Occipital lobe (tissue), 2 donors: ENCODE data around the gene FAM174C. TPM values are rescaled to one million over a fixed set of nuclear protein-coding genes. Genes with fewer than 3 reads are reported as not detected.
"Not testable (repeated sequence)": the region's sequence is repeated elsewhere in the genome, so short reads cannot be mapped to it uniquely, and the experiment has no call there.

Experiments
- DNase-seq: peaks from one replicate; lab custom pipeline; 2025; lab: John Stamatoyannopoulos, UW
- total RNA-seq: library from RNA; depleted of rRNA; stranded (reverse); fragments of >200 nt; gene quantifications from one replicate; pipeline ENCODE4 v1.2.3, GENCODE V29; 2014

FAM174C gene
- total RNA-seq, 1 donor from 2014 or later: 6.7 TPM

DNA sequence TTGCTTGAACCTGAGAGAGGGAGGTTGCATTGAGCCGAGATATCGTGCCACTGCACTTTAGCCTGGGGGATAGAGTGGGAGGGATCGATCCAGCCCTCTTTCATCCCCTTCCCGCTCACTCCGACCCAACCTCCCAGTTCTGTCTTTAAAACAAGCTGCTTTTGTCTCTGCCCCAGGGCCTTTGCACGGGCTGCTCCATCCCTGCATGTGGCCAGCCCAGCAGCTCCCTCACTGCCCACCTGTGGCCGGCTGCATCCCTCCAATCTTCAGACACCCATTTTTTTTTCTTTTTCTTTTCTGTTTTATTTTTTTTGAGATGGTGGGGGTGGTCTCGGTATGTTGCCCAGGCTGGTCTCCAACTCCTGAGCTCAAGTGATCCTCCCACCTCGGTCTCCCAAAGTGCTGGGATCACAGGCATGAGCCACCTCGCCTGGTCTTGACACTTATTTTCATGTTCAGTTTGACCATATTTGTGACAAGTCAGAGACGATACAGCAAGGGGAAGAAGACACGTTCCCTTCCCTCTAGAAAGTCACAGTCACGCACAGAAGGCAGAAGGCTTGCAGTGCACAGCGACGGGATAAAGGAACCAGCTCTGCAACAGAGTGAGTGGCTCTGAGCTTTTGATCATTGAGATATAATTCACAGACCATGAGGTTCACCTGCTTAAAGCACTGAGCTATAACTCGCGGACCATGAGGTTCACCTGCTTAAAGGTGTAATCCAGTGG, 42.1 kb downstream of the FAM174C start:
- DNase-seq: no peak

DNA sequence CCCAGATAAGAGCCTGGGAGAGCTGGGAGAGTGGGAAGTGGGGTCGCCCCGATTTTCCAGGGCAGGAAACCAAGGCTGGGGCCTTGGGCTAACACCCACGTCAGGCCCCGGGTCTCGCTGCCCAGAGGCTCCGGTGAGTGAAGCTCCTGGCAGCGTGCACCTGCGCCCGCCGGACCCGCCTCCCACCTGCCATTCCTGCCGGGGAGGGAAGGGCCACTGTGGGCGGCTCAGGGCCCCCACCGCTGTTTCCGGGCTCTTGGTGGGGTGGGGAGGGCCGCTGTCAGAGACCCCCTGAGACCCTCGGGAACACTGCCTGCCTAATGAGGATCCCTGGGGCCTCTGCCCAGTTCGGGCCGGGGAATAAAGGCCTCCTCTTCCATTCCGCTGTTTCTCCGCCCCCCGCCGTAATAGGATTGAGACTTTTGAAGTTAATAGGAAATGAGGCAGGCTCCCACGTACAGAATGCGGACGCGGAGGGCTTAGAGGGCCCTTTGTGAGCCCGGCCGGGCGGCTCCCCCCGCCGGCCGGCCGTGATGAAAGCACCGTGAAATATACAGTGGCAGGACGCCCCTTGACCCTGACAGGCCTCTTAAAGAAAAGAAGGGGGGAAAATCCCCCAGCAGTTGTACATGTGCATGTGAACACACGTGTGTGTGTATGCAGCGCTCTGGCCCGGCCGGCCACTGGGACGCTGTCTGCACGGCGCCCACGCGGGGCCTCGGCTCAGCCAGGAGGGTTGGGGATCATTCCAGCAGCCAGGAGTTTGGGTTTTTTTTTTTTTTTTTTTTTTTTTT, 43.5 kb downstream of the FAM174C start:
- no peak for DNase-seq

DNA sequence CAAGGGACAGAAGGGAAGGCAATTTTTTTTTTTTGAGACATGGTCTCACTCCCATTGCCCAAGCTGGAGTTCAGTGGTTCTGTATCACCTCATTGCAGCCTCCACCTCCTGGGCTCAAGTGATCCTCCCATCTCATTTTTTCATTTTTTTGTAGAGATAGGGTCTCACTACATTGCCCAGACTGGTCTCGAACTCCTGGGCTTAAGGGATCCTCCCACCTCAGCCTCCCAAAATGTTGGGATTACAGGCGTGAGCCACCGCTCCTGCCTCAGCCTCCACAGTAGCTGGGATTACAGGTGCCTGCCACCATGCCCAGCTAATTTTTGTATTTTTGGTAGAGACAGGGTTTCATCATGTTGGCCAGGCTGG, 44.9 kb downstream of the FAM174C start:
- DNase-seq: not testable (repeated sequence)

DNA sequence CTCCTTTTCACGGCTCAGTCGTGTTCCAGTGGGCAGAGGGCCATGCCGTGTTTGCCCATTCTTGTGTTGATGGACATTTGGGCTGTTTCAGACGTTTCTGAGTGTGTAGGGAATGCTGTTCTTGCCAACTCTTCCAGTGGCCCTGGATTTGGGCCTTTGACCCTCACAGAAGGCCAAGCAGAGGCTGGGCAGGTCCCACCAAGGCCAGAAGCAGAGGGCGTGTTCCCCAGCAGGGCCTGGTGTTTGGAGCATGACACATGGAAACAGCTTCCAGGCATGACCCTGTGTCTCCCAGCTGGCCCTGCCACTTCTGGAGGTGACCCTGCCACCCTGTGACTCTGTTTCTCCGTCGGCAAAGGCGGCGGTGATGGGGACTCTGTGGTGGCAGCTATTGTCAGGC, 46.2 kb downstream of the FAM174C start:
- no peak for DNase-seq

DNA sequence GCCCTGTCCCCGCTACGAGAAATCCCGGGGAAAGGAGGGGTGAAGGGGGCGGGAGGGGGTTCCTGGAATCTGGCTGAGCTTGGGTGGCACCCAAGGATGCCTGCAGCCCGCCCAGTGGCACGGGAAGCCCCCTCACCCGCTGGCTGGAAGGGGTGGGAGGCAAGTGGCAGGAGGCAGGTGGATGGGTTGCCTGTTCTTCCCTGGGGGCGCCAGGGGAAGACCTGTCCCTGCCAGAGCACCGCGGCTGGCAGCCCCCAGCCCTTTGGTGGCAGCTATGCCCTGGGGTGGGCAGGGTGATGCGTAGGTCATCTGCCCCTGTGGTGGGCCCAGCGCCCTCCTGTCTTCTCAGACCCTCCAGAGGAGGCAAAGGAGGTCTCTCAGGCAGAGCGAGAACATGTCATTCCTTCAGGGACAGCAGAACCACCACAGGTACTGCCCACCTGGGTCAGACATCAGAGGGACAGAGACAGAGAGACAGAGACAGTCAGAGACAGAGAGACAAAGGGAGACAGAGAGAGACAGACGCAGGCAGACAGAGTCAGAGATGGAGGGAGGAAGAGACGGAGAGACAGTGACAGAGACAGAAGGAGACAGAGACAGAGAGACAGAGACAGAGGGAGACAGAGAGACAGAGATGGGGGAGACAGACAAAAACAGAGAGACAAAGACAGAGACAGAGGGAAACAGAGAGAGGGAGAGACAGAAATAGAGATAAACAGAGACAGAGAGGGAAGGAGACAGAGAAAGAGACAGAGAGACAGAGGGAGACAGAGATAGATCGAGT, 47.1 kb downstream of the FAM174C start:
- DNase-seq: no peak

DNA sequence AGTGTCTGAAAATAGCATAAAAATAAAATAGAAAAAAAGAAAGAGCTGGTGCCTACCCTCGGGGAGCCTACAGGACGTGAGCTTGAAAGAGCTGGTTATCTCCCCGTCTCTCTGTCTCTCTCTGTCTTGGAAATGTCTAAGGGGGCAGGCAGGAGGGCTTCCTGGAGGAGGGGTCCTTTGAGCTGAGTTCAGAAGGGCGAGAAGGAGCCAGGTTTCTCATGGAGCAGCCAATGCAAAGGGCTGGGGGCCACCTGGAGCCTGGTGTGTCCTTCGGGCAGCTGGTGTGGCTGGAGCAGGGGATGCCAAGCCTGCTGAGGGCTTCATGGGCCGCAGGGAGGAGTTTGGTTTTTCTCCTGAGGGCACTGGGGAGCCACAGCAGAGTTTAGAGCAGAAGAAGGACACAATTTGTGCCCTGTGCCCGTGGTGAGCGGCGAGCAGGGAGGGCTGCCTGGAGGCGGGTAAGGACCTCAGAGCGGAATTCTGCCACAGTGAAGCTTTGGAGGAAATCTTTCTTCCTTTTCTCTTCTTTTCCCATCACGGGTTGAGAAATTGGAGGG, 49.0 kb downstream of the FAM174C start:
- no peak for DNase-seq

DNA sequence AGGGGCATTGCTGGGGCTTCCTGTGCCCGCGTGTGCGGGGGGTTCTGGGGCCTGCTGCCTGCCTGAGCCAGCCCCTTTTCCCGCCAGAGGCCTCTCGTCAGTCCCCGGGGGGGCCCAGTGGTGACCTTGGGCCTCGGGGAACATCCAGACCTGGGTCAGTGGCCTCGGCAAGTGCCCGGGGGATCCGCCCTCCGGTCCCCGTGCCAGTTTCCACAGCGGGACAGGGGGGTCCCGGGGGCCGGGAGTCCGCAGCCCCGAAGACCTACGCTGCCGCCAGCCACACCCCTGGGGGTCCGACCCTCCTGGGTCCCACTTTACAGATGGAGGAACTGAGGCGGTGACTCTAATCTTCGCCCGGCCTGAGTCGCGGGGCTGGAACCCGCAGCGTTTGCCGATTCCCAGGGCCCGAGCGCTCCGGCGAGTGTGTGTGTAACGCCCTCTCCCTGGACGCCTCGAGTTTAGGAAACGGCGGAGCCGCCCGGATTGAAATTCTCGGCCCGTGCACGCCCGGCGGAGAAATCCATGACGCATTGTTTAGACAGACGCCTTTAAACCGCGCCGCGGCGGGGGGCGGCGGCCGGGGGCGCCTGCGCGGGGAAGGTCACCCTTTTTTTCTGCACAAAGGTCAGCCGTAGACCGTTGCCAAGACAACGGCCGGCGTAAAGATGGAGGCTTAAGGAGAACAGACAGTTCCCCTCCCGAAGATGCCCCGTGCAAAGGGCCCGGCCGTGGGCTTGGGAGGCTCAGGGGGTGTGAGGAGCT, 49.7 kb downstream of the FAM174C start:
- no peak for DNase-seq

DNA sequence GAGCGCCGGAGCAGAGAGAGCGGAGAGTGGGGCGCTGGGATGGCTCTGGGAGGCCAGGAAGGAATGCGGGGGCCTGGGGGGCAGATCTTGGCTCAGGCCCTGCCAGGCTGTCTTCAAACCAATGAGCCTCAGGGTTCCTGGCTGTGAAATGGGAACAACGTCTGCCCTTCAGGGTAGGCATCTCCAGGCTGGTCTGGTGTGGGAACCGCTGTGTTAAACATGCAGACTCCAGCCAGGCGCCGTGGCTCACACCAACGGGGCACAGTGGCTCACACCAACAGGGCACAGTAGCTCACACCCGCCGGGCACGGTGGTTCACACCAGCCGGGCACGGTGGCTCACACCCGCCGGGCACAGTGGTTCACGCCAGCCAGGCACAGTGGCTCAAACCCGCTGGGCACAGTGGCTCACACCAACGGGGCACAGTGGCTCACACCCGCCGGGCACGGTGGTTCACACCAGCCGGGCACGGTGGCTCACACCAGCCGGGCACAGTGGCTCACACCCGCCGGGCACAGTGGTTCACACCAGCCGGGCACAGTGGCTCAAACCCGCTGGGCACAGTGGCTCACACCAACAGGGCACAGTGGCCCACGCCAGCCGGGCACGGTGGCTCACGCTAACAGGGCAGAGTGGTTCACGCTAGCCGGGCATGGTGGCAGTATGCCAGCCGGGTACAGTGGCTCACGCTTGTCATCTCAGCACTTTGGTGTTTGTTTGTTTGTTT, 50.4 kb downstream of the FAM174C start:
- no peak for DNase-seq

DNA sequence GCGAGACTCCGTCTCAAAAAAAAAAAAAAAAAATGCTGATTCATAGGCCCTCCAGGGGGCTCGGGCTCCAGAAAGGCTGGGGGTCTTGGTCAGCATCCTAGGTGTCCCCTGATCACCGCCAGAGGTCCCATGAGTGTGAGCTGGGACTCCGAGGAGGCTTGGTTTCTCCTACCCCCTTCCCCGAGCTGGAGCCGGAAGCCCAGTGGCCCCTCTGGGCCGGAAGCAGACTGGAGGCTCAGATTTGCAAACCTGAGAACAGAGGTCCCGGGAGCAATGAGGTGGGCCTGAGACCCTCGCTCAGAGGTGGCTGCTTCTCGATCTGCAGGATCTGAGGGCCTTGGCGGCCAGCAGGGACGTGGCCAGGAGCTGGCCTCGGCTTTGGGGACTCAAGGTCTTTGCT, 51.8 kb downstream of the FAM174C start:
- DNase-seq: no peak

Other genes with a start within 250 kb of the FAM174C start
- 9.5 TPM for gene CNN2, start 248.9 kb upstream of the FAM174C start, total RNA-seq
- gene ABCA7, start 235.4 kb upstream of the FAM174C start, total RNA-seq: 0.78 TPM
- gene ARHGAP45, start 208.4 kb upstream of the FAM174C start, total RNA-seq: 1.7 TPM
- 31.8 TPM for gene POLR2E, start 180.2 kb upstream of the FAM174C start, total RNA-seq
- 83.8 TPM for gene GPX4, start 171.5 kb upstream of the FAM174C start, total RNA-seq
- 4.2 TPM for gene SBNO2, start 101.3 kb upstream of the FAM174C start, total RNA-seq
- 49.0 TPM for gene STK11, start 69.8 kb upstream of the FAM174C start, total RNA-seq
- gene CBARP, start 37.5 kb upstream of the FAM174C start, total RNA-seq: 6.6 TPM
- gene ATP5F1D, start 33.8 kb upstream of the FAM174C start, total RNA-seq: 11.9 TPM
- 15.3 TPM for gene MIDN, start 26.9 kb upstream of the FAM174C start, total RNA-seq
- 598 TPM for gene CIRBP, start 6.2 kb upstream of the FAM174C start, total RNA-seq
- gene EFNA2, start 10.3 kb downstream of the FAM174C start, total RNA-seq: 8.1 TPM
- 26.5 TPM for gene NDUFS7, start 108.4 kb downstream of the FAM174C start, total RNA-seq
- 16.7 TPM for gene GAMT, start 126.0 kb downstream of the FAM174C start, total RNA-seq
- 35.7 TPM for gene DAZAP1, start 132.1 kb downstream of the FAM174C start, total RNA-seq
- 252 TPM for gene RPS15, start 162.9 kb downstream of the FAM174C start, total RNA-seq
- gene APC2, start 174.6 kb downstream of the FAM174C start, total RNA-seq: 141 TPM
- gene C19orf25, start 203.7 kb downstream of the FAM174C start, total RNA-seq: 18.6 TPM
- gene PCSK4, start 214.8 kb downstream of the FAM174C start, total RNA-seq: 1.7 TPM
- gene REEP6, start 215.7 kb downstream of the FAM174C start, total RNA-seq: 0.31 TPM
- gene ADAMTSL5, start 237.5 kb downstream of the FAM174C start, total RNA-seq: not detected
- gene PLK5, start 248.5 kb downstream of the FAM174C start, total RNA-seq: not detected